Daoy (cell line): ENCODE measurements around the gene OLFML2A. TPM values are rescaled to one million over a fixed set of nuclear protein-coding genes. Genes with fewer than 3 reads are reported as not detected.
A peak's percentile ranks its signal among the peaks of the same experiment; 100 is the strongest.
"Not testable (repeated sequence)": the region's sequence is repeated elsewhere in the genome, so short reads cannot be mapped to it uniquely, and the experiment has no call there.

Experiments used
- DNase-seq: peaks from one replicate; pipeline ENCODE4 v3.0.0-alpha.2; 2015; ENCODE audit warnings: low read depth
- total RNA-seq: library from RNA; depleted of rRNA; stranded (reverse); fragments of >200 nt; shearing (Covaris generic); gene quantifications from 2 replicates; pipeline ENCODE4 v1.2.3, GENCODE V29; 2014

OLFML2A gene
- total RNA-seq, 1 experiment from 2014 or later = 5.7 TPM

GRCh38 chr9:124761196-124761595 is 15.7 kb upstream of the OLFML2A start:
- DNase-seq = no peak

GRCh38 chr9:124761710-124762109 is 15.2 kb upstream of the OLFML2A start:
- no peak for DNase-seq

DNA sequence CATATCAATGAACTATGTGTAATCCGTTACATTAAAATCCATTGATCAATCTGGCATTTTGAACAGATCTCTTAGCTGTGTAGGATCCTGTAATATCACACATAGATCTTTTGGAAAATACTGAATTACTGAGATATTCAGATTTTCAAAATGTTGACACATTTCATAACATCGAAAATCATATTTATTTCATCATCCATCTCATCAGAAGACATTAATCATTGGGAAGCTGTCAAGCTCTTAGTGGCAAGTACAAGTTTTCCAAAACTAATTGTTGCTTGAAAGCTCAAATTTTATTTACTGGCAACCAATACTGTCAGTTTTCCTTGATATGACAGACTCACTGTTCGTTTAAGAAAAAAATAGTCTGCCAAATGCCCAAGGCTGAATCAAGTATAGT is 14.3 kb upstream of the OLFML2A start:
- DNase-seq = no peak

DNA sequence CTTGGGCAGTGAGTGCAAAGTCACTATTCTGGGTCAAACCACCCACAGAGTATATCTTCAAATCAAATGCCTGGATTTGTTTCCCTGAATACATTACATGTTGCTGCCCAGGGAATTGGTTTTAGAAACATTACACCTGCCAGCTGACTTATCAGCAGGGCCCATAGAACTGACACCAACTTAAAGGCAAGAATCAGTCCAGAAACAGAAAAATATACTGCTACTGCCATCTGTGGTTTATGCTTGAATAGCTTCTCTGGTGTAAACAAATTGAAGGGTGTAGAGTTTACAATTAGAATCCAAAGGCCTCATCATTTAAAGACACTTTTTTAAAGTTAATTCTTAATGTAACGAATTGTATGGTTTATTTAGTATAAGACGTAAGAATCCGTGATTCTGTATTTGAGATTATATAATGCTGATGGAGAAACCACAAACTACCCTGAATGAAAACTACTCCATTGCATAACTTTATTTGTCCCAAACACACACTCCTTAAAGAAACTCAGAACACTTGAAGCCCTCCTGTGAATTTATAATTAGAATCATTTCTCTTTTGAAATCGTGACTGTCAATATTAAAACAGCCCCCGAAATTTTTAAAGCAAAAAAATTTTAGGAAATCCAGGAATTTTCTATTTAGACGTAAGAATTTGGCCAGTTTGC is 12.0 kb upstream of the OLFML2A start:
- DNase-seq = no peak

GRCh38 chr9:124765439-124765835 is 11.5 kb upstream of the OLFML2A start:
- DNase-seq = no peak

- no peak for DNase-seq
Observed at GRCh38 chr9:124766326-124766725, 10.6 kb upstream of the OLFML2A start.

DNA sequence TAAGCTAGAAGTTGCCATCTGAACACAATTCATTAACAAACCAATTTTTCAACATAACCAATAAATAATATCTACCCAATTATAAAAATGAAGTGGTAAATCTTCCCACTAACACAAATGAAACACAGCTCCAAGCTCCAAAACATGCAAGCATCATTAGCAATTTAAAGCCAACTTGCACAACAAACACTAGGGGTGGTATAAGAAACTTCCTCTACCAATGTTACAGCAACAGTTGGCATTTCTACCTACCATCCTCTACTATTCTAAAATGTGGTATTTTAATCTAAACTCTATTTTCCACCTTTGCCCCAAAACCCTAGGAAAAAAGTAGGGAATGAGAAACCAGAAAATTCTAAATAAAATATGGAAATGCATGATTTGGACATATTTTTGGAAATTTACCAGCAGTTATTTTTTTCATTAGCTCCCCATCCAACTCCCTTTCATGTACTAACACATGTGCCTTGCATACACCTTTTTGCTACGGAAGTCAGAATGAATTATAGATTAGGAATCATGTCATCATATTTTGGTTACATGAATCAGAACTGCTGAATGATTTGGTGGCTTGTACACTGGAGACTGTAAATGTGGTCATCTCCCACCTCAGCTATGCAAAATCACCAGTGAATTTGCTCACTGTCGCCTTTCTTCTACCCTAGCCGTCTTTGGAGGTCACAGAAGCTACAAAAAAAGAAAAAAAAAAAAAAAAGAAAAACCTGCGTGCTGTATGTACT is 9.9 kb upstream of the OLFML2A start:
- no peak for DNase-seq

GRCh38 chr9:124767821-124768220 is 9.1 kb upstream of the OLFML2A start:
- DNase-seq = no peak

DNA sequence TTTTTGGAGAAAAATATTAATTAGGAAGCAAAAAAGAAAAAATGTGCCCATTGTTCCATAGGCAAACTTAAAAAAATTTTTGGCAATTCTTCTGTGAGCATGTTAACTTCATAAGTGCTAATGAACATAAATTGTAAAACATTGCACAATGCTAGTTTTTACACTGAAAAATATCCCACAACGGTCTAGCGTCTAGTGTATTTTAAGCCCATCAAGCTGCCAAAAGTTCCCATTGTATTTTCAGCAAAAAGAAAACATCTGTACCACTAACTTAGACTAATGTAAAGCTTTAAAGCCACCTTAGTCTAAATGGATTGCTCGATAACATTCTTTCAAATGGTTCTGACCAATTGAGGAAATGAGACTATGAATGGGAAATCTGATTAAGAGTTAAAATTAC is 8.6 kb upstream of the OLFML2A start:
- no peak for DNase-seq

DNA sequence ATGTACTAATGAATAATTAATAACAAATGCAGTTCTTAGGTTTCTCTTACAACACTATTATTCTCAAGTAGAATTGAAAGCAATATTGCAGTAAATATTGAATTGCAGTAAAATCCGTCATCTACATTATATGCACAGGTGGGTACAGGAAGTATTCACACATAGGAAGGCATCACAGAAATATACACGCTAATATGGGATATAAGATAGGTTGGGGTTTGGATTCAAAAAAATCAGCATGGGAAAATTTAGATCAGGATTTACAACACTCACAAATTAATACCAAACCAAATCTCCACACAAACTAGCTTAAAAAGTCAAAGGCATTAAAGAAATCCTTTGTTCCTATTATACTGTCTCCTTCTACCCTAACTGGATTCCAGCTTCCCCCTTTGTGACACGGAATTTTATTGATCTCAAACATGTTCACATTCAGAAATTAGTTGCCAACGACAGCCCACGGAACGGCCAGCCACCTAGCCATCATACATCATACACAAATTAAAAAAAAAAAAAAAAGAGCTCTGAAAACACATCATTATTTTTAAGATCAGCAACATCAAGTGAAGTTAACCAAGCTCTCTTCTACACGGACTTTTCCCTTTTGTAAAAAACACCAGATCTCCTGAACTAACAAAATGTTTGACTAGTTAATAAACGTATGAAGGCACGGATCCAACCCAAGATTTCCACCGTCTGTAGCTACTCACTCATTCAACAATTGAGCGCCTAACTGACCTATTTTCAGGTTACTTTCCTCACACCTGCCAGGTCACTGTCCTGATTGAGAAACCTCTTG is 8.0 kb upstream of the OLFML2A start:
- DNase-seq = no peak

- peak; percentile 52 for DNase-seq
Observed at GRCh38 chr9:124769549-124770358, 7.2 kb upstream of the OLFML2A start.

DNA sequence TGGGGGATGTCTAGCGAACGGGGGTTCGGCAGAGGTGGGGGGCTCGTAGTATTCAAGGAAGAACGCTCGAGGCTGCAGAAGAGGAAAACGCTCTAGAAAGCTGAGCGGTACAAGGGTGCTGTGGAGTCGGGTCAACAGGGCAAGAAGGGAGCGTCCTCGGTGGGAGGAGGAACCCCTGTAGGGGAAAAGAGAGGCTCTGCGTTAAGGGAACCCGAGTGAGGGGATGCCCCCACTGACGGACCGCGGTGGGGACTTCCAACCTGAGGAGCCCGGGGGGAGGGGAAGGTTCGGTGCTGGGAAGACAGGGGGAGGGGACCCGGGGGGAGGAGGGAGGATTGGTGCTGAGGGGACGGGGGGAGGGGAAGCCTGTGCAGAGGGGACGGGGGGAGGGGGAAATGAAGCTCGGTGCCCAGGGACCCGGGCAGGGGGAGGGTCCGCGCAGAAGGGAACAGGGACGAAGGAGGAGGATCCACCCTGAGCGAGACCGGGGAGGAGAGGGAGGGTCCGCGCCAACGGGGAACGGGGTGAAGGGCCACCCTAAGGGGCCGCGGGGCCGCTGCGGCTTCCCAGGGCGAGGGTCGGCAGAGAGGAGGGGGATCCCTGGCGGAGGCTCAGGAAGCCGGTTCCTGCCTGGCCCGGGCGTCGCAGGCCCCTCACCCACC is 6.4 kb upstream of the OLFML2A start:
- peak; percentile 36 for DNase-seq

GRCh38 chr9:124771021-124771866 is 5.7 kb upstream of the OLFML2A start, which contains the start of gene NR6A1:
Gene NR6A1 (minus strand): TSS chr9:124771311.
- DNase-seq = peak; percentile 100

DNA sequence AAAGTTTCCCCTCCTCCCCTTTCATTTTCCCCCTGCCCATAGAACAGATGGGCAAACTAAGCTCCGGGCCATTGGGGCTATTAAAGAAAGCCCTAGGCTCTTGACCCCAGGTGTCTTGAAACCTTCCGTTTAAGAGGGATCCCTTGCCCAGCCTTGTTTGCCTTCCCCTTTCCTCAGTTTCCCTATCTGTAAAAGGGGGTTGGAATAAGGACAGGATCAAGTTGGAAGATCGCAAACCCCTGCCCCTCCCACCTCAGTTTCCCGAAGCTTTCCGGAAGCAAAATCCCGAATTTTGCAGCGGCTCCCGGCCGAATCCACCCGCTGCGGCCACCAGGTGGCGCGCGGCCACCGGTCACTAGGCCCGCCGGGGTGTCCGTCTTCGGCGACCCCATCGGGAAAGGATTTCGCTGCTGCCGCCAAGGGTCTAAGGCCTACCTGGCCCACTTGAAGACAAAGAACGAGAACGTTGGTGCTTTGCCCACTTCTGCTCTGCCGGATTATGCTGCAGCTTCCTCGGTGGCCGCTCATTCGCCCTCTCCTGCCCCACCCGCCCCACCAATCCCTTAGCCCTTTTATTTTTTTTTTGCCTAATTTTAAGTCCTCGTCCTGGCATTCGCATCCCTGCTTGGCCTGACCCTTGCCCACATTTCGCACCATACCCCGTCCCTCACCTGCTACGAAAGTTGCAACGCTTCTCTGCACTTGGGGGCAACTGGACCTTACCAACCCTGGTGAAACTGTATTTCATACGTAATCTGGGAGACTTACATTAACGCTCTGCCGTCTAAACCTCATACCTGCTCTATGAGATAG is 4.9 kb upstream of the OLFML2A start:
- DNase-seq = peak; percentile 85

GRCh38 chr9:124772877-124773276 is 4.1 kb upstream of the OLFML2A start:
- DNase-seq = not testable (repeated sequence)

- DNase-seq = no peak
Observed at GRCh38 chr9:124773473-124774128, 3.3 kb upstream of the OLFML2A start.

GRCh38 chr9:124774129-124774978 is 2.6 kb upstream of the OLFML2A start:
- peak; percentile 89 for DNase-seq

- no peak for DNase-seq
Observed at GRCh38 chr9:124776618-124776953, 347 bp upstream of the OLFML2A start.
